LNCaP clone FGC (cell line): Measurements from ENCODE around the gene SSBP1.

ENCODE experiments used
- DNase-seq: peaks from one replicate; pipeline ENCODE4 v3.0.0-alpha.2; 2011; ENCODE audit warnings: low read depth
- H3K4me3 ChIP-seq: 2 replicates; pipeline ENCODE4 v1.5.1; 2011; ENCODE audit warnings: mild to moderate bottlenecking, low read depth, low read length, control low read depth
- CTCF ChIP-seq: IDR thresholded peaks from 2 replicates; pipeline ENCODE4 v1.5.1; 2012; ENCODE audit warnings: mild to moderate bottlenecking; ENCODE audit not compliant: control insufficient read depth, insufficient read depth; ENCODE audit errors: extremely low read depth

Gene SSBP1

GRCh38 chr7:141715794-141716689, 22.1 kb upstream of the SSBP1 start:
- TF ChIP-seq CTCF: no peak
- DNase-seq: no peak
- H3K4me3 ChIP-seq: no peak overlapping the region

GRCh38 chr7:141717450-141717849, 20.7 kb upstream of the SSBP1 start:
- TF ChIP-seq CTCF: no peak
- DNase-seq: no peak
- H3K4me3 ChIP-seq: no peak overlapping the region

GRCh38 chr7:141722529-141722928, 15.6 kb upstream of the SSBP1 start:
- no peak for DNase-seq
- H3K4me3 ChIP-seq: no peak overlapping the region

GRCh38 chr7:141729020-141729419, 9.1 kb upstream of the SSBP1 start:
- TF ChIP-seq CTCF: no peak
- no peak for DNase-seq
- H3K4me3 ChIP-seq: no peak overlapping the region

More at GRCh38 chr7:141722529-141722928, 15.6 kb upstream of the SSBP1 start:
- TF ChIP-seq CTCF: no peak

- no peak for DNase-seq
- TF ChIP-seq CTCF: no peak
Observed at GRCh38 chr7:141731476-141732149, 6.5 kb upstream of the SSBP1 start.

GRCh38 chr7:141737118-141737835, 881 bp upstream of the SSBP1 start:
- H3K4me3 ChIP-seq: peak overlapping the region; percentile 88
- DNase-seq: no peak
- no peak for TF ChIP-seq CTCF

More at GRCh38 chr7:141731476-141732149, 6.5 kb upstream of the SSBP1 start:
- no peak overlapping the region for H3K4me3 ChIP-seq
